Prostate gland (tissue), 2 donors: Measurements from ENCODE around the gene ZNF627.

Experiments
- POLR2A ChIP-seq: fragments of 450-650 bp; IDR thresholded peaks from one replicate; pipeline ENCODE4 v1.6.1; 2016; ENCODE audit warnings: antibody characterized with exemption, mild to moderate bottlenecking
- TF ChIP-seq, protein P1 (sequence below), 4 experiments: fragments of 200-600 bp in 2 of 4; fragments of 450-650 bp in 2 of 4; sonication (generic) in 2 of 4; IDR thresholded peaks; 1 replicate in 3 of 4; 2 replicates in 1 of 4; pipeline ENCODE4 v1.5.1; 2016 to 2019; ENCODE audit warnings: antibody characterized with exemption in 4 of 4, mild to moderate bottlenecking in 2 of 4, moderate library complexity in 2 of 4

DNA sequence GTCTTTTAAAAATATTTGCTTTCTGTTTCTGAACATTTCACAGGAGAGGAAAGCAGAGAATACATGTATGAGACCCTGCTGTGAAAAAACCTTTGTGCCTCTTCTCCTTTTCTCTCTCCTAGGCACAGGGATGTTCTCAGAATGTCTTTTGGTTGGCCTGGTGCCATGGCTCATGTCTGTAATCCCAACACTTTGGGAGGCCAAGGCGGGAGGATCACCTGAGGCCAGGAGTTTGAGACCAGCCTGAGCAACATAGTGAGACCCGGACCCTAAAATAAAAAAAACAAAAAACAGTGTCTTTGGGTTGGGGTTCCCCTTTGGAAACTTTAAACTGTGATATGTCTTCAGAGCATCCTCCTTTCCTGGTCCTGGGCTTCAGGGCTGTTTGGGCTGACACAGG, 1.5 kb downstream of the ZNF627 start:
- TF ChIP-seq, protein P1, sequence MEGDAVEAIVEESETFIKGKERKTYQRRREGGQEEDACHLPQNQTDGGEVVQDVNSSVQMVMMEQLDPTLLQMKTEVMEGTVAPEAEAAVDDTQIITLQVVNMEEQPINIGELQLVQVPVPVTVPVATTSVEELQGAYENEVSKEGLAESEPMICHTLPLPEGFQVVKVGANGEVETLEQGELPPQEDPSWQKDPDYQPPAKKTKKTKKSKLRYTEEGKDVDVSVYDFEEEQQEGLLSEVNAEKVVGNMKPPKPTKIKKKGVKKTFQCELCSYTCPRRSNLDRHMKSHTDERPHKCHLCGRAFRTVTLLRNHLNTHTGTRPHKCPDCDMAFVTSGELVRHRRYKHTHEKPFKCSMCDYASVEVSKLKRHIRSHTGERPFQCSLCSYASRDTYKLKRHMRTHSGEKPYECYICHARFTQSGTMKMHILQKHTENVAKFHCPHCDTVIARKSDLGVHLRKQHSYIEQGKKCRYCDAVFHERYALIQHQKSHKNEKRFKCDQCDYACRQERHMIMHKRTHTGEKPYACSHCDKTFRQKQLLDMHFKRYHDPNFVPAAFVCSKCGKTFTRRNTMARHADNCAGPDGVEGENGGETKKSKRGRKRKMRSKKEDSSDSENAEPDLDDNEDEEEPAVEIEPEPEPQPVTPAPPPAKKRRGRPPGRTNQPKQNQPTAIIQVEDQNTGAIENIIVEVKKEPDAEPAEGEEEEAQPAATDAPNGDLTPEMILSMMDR (IDR thresholded peaks at IDR 0.05): no peak
- TF ChIP-seq POLR2A: no peak
